ENCODE results near the gene MFAP2.
"Not testable (repeated sequence)": the region's sequence is repeated elsewhere in the genome, so short reads cannot be mapped to it uniquely, and the experiment has no call there.

The MFAP2 gene

GRCh38 chr1:16972189-16972895 is 8.1 kb downstream of the MFAP2 start:
- no peaks in the 10 kb centered on the region for H3K9me3 Mint-ChIP-seq
- no peaks in the 10 kb centered on the region for H3K4me1 Mint-ChIP-seq
- peak overlapping the region; percentile 13 for H3K27ac Mint-ChIP-seq (ENCODE audit: low read depth)
- DNase-seq (ENCODE audit: low spot score in 2 of 2) (no peak), ATAC-seq (replicated peaks; ENCODE audit: extremely low read depth, poor library complexity, severe bottlenecking) (no peak)
- no peak overlapping the region for H3K4me3 Mint-ChIP-seq
- no peaks in the 10 kb centered on the region for H3K27me3 Mint-ChIP-seq
- peaks cover 2% of the 10 kb centered on the region for H3K36me3 Mint-ChIP-seq (ENCODE audit: insufficient read depth)

GRCh38 chr1:16971341-16972188 is 8.9 kb downstream of the MFAP2 start:
- Mint-ChIP-seq H3K4me1 (no peaks in the 10 kb centered on the region), H3K9me3 (no peaks in the 10 kb centered on the region), H3K36me3 (ENCODE audit: insufficient read depth) (peaks cover 3% of the 10 kb centered on the region), H3K27ac (ENCODE audit: low read depth) (no peak overlapping the region), H3K27me3 (no peaks in the 10 kb centered on the region), H3K4me3 (no peak overlapping the region)
- DNase-seq (ENCODE audit: low spot score in 2 of 2) (no peak), ATAC-seq (replicated peaks; ENCODE audit: extremely low read depth, poor library complexity, severe bottlenecking) (no peak)

GRCh38 chr1:16970132-16970910 is 10.1 kb downstream of the MFAP2 start:
- Mint-ChIP-seq H3K27ac (ENCODE audit: low read depth) (no peak overlapping the region), H3K27me3 (no peaks in the 10 kb centered on the region), H3K4me1 (peaks cover under 1% of the 10 kb centered on the region), H3K9me3 (no peaks in the 10 kb centered on the region), H3K36me3 (ENCODE audit: insufficient read depth) (peaks cover 6% of the 10 kb centered on the region), H3K4me3 (no peak overlapping the region)
- ATAC-seq (replicated peaks; ENCODE audit: extremely low read depth, poor library complexity, severe bottlenecking), result no peak
- no peak for DNase-seq (ENCODE audit: low spot score in 2 of 2)

- Mint-ChIP-seq H3K9me3 (no peaks in the 10 kb centered on the region), H3K36me3 (ENCODE audit: insufficient read depth) (peaks cover 6% of the 10 kb centered on the region), H3K4me3 (no peak overlapping the region), H3K4me1 (peaks cover 6% of the 10 kb centered on the region), H3K27ac (ENCODE audit: low read depth) (peak overlapping the region; percentile 51), H3K27me3 (no peaks in the 10 kb centered on the region)
- DNase-seq (ENCODE audit: low spot score in 2 of 2) (no peak), ATAC-seq (replicated peaks; ENCODE audit: extremely low read depth, poor library complexity, severe bottlenecking) (no peak)
These were observed 10.8 kb downstream of the MFAP2 start for GRCh38 chr1:16969651-16970050.

- H3K4me1 Mint-ChIP-seq, result peaks cover 6% of the 10 kb centered on the region
- H3K36me3 Mint-ChIP-seq (ENCODE audit: insufficient read depth), result peaks cover 6% of the 10 kb centered on the region
- H3K4me3 Mint-ChIP-seq, result no peak overlapping the region
- peak overlapping the region; percentile 51 for H3K27ac Mint-ChIP-seq (ENCODE audit: low read depth)
- no peaks in the 10 kb centered on the region for H3K27me3 Mint-ChIP-seq
- DNase-seq (ENCODE audit: low spot score in 2 of 2), result no peak
- ATAC-seq (replicated peaks; ENCODE audit: extremely low read depth, poor library complexity, severe bottlenecking), result no peak
- H3K9me3 Mint-ChIP-seq, result no peaks in the 10 kb centered on the region
These were observed 11.3 kb downstream of the MFAP2 start for GRCh38 chr1:16969057-16969611.

GRCh38 chr1:16968372-16968771 is 12.0 kb downstream of the MFAP2 start:
- no peak for ATAC-seq (replicated peaks; ENCODE audit: extremely low read depth, poor library complexity, severe bottlenecking)
- no peak overlapping the region for H3K27ac Mint-ChIP-seq (ENCODE audit: low read depth)
- no peak overlapping the region for H3K4me3 Mint-ChIP-seq
- peaks cover 6% of the 10 kb centered on the region for H3K4me1 Mint-ChIP-seq
- H3K27me3 Mint-ChIP-seq, result no peaks in the 10 kb centered on the region
- DNase-seq (ENCODE audit: low spot score in 2 of 2), result no peak
- H3K36me3 Mint-ChIP-seq (ENCODE audit: insufficient read depth), result peaks cover 8% of the 10 kb centered on the region
- no peaks in the 10 kb centered on the region for H3K9me3 Mint-ChIP-seq

GRCh38 chr1:16967962-16968361 is 12.5 kb downstream of the MFAP2 start:
- H3K4me1 Mint-ChIP-seq, result peaks cover 6% of the 10 kb centered on the region
- H3K4me3 Mint-ChIP-seq, result no peak overlapping the region
- H3K9me3 Mint-ChIP-seq, result no peaks in the 10 kb centered on the region
- H3K27me3 Mint-ChIP-seq, result no peaks in the 10 kb centered on the region
- H3K36me3 Mint-ChIP-seq (ENCODE audit: insufficient read depth), result peaks cover 8% of the 10 kb centered on the region
- DNase-seq (ENCODE audit: low spot score in 2 of 2) (no peak), ATAC-seq (replicated peaks; ENCODE audit: extremely low read depth, poor library complexity, severe bottlenecking) (no peak)
- no peak overlapping the region for H3K27ac Mint-ChIP-seq (ENCODE audit: low read depth)

GRCh38 chr1:16967095-16967575 is 13.3 kb downstream of the MFAP2 start:
- Mint-ChIP-seq H3K4me1 (peaks cover 6% of the 10 kb centered on the region), H3K9me3 (no peaks in the 10 kb centered on the region), H3K27me3 (no peaks in the 10 kb centered on the region), H3K36me3 (ENCODE audit: insufficient read depth) (peaks cover 8% of the 10 kb centered on the region), H3K4me3 (no peak overlapping the region), H3K27ac (ENCODE audit: low read depth) (peak overlapping the region; percentile 42)
- DNase-seq (ENCODE audit: low spot score in 2 of 2), result no peak
- no peak for ATAC-seq (replicated peaks; ENCODE audit: extremely low read depth, poor library complexity, severe bottlenecking)

- Mint-ChIP-seq H3K36me3 (ENCODE audit: insufficient read depth) (peaks cover 8% of the 10 kb centered on the region), H3K27me3 (no peaks in the 10 kb centered on the region), H3K4me1 (peaks cover 12% of the 10 kb centered on the region), H3K4me3 (no peak overlapping the region), H3K9me3 (no peaks in the 10 kb centered on the region), H3K27ac (ENCODE audit: low read depth) (no peak overlapping the region)
- ATAC-seq (replicated peaks; ENCODE audit: extremely low read depth, poor library complexity, severe bottlenecking) (no peak), DNase-seq (ENCODE audit: low spot score in 2 of 2) (no peak)
These were observed 14.1 kb downstream of the MFAP2 start for GRCh38 chr1:16966282-16966681.

- Mint-ChIP-seq H3K4me3 (no peak overlapping the region), H3K27ac (ENCODE audit: low read depth) (peak overlapping the region; percentile 55), H3K9me3 (no peaks in the 10 kb centered on the region), H3K4me1 (peaks cover 15% of the 10 kb centered on the region), H3K27me3 (no peaks in the 10 kb centered on the region), H3K36me3 (ENCODE audit: insufficient read depth) (peaks cover 8% of the 10 kb centered on the region)
- DNase-seq (ENCODE audit: low spot score in 2 of 2) (no peak), ATAC-seq (replicated peaks; ENCODE audit: extremely low read depth, poor library complexity, severe bottlenecking) (no peak)
These were observed 14.8 kb downstream of the MFAP2 start for GRCh38 chr1:16965486-16966067.

GRCh38 chr1:16964169-16964568 is 16.3 kb downstream of the MFAP2 start:
- H3K4me3 Mint-ChIP-seq; DNase-seq (ENCODE audit: low spot score in 2 of 2); H3K36me3 Mint-ChIP-seq (ENCODE audit: insufficient read depth); ATAC-seq (replicated peaks; ENCODE audit: extremely low read depth, poor library complexity, severe bottlenecking); H3K27me3 Mint-ChIP-seq; H3K9me3 Mint-ChIP-seq: not testable (repeated sequence)
- Mint-ChIP-seq H3K4me1 (peaks cover 20% of the 10 kb centered on the region), H3K27ac (ENCODE audit: low read depth) (peak overlapping the region; percentile 92)
